OCI-LY7 (cell line): ENCODE measurements around the gene ANLN.

Source experiments
- EZH2phosphoT487 ChIP-seq: fragments of 200-600 bp; sonication (generic); IDR thresholded peaks from 2 replicates; pipeline ENCODE4 v1.6.1; 2018; ENCODE audit warnings: low read depth, borderline replicate concordance, mild to moderate bottlenecking, mixed run types, antibody characterized with exemption, low read length, moderate library complexity, mixed read lengths
- TF ChIP-seq, protein P1 (sequence below): fragments of 200-600 bp; sonication (generic); conservative IDR thresholded peaks from 2 replicates; pipeline ENCODE4 v1.5.1; 2014; ENCODE audit warnings: mild to moderate bottlenecking, antibody characterized with exemption, low read length, moderate library complexity, mixed read lengths

DNA sequence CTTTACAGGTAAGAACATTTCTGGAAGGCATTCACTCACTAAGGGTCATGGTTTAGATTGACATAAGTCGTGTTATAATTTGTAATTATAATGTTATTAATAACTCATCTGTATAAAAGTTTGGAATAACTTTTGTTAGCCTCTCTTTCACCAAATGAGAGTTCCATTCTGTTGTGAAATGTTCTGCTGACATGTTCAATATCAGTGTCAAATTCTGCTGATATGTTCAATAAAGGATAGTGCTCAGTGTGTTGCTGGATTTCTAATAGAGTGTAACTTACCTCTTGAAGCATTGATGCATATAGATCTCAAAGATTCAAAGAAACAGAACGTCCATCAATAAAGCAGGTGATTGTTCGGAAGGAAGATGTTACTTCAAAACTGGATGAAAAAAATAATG is 30.6 kb downstream of the ANLN start:
- TF ChIP-seq, protein P1, sequence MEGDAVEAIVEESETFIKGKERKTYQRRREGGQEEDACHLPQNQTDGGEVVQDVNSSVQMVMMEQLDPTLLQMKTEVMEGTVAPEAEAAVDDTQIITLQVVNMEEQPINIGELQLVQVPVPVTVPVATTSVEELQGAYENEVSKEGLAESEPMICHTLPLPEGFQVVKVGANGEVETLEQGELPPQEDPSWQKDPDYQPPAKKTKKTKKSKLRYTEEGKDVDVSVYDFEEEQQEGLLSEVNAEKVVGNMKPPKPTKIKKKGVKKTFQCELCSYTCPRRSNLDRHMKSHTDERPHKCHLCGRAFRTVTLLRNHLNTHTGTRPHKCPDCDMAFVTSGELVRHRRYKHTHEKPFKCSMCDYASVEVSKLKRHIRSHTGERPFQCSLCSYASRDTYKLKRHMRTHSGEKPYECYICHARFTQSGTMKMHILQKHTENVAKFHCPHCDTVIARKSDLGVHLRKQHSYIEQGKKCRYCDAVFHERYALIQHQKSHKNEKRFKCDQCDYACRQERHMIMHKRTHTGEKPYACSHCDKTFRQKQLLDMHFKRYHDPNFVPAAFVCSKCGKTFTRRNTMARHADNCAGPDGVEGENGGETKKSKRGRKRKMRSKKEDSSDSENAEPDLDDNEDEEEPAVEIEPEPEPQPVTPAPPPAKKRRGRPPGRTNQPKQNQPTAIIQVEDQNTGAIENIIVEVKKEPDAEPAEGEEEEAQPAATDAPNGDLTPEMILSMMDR = no peak
- TF ChIP-seq EZH2phosphoT487 = no peak
